ENCODE measurements around the gene STRIT1.
"Not testable (repeated sequence)": the region's sequence is repeated elsewhere in the genome, so short reads cannot be mapped to it uniquely, and the experiment has no call there.

The STRIT1 gene

DNA sequence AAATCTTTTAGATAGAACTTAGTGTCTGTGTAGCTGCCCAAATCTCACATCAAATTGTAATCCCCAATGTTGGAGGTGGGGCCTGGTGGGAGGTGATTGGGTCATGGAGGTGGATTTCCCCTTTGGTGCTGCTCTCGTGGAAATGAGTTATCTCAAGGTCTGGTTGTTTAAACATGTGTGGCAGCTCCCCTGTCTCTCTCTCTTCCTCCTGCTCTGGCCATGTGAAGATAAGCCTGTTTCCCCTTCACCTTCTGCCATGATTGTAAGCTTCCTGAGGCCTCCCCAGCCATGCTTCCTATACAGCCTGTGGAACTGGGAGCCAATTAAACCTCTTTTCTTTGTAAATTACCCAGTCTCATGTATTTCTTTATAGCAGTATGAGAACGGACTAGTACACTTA is 30.6 kb downstream of the STRIT1 start:
- not testable (repeated sequence) for DNase-seq

DNA sequence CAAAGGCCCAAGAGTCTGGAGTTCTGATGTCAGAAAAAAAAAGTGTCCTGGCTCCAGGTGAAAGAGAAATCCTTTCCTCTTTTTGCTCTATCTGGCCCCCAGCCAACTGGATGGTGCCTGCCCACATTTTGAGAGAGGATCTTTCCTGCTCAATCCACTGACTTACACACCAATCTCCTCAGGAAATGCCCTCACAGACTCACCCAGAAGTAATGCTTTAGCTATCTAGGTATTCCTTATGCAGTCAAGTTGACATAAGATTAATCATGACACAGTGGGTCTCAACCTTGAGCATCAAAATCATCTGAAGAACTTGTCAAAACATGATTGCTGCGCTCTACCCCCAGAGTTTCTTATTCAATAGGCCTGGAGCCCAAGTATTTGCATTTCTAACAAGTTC is 31.2 kb downstream of the STRIT1 start:
- DNase-seq = no peak

DNA sequence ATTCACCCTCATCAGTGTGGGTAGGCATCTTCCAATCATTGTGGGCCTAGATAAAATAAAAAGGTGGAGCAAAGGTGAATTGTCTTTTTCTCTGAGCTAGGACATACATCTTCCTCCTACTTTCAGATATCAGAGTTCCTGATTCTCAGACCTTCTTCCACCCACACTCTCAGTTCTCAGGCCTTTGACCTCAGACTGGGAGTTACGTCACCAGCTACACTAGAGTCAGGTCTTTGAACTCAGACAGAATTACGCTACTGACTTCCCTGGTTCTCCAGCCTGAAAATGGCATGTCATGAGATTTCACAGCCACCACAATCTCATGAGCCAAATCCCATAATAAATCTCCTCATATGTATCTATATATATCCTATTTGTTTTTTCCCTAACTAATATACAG is 39.0 kb downstream of the STRIT1 start:
- no peak for DNase-seq

DNA sequence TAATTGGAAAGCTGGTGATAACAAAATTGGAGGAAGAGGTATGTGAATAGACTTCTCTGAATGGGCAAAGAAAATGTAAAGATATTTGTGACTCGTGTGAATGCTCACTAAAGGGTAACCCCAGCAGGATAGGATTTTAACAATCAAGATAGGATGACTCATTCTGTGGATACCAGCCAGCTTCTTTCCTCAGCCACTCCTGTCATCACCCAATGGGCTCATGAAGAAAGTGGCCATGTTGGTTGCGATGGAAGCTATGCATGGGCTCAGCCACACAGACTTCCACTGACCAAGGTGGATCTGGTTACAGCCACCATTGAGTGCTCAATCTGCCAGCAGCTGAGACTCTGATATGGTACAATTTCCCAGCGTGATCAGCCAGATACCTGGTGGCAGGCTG is 40.9 kb downstream of the STRIT1 start:
- DNase-seq = no peak

DNA sequence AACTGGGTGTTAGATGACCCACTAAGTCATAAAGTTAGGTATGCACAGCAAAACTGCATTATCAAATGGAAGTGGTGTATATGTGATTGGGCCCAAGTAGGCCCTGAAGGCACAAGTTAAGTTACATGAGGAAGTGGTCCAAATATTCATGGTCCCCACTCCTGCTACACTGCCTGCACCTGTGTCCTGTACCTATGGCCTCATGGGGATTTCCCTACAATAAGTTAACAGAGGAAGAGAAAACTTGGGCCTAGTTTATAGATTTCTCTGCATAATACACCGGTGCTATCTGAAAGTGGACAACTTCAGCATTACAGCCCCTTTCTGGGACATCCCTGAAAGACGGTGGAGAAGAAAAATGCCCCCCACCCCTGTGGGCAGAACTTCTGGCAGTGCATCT is 41.5 kb downstream of the STRIT1 start:
- DNase-seq = no peak

DNA sequence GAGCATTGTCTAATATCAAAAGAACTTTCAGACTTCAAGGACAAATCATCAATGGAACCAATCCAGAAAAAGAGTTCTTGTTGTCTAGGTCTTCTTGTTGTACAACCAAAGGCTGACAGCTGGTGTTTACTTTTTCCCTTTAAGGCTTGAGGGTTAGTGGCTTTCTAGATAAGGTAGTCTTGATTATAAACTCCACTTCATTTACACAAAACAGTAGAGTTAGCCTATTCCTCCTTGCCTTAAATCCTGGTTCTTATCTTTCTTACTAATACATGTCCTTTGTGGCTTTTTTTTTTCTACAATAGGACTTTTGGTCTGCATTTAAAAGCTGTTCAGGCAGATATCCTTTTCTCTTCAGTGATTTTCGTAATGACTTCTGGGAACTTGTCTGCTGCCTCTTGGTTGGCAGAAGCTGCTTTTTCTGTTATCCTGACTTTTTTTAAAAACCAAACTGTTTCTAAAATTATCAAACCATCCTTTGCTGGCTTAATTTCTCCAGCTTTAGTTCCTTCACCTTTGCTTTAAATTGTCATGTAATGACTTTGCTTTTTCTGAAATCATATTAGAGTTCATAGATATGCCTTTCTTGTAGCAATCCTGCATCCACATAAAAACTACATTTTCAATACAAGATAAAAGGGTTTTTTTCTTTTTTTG is 44.8 kb downstream of the STRIT1 start:
- no peak for DNase-seq

DNA sequence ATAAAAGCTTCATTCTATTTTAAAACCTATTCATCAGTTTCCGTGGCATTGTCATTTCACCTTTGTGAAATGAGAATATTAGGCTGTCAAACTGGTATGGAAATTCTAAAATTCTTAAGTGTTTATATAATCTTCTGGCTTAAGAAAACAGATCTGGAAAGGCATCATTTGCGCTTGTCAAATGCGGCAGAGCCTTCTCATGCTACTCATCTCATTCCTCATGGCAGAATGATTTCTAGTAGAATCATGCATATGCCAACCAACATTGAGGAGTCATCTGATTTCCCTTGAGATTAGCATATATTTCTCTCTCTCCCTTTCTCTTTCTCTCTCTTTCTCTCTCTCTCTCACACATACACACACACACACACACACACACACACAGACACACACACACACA is 48.8 kb downstream of the STRIT1 start:
- no peak for DNase-seq

DNA sequence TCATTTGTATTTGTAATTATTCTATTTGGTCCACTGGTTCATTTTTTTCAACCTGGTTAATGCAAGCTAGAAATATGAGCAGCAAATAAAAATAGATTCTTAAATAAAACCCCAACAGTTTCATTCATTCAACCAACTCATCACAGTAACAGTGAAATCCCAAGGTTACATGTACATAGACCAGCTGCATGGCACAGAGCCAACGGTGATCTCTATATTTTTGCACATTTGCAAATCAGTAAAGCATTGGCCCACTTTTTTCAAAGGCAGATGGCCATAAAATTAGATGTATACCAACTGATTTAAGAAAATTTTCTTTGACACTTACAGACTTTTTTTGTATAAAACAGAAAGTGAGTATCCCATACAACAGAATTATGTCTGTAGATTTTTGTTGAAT is 49.3 kb downstream of the STRIT1 start:
- no peak for DNase-seq

DNA sequence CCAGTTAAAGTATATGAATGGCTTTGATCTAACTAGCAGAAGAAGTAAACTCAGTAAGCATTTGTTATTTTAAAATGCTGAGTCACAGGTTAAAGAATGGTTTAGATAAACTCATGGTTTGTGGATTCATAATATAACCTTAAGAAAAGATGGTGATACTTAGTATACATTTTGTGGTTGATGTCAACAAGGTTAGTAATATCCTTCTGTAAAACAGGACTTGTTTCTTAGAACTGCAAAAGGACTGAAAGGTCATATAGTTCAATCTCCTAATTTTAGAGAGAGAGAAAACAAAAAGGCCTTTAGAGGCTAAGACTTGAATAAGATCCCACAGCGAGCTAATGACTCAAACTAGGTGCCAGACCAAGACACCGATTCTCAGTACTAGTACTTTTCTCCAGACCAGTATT is 50.0 kb downstream of the STRIT1 start:
- DNase-seq = no peak

DNA sequence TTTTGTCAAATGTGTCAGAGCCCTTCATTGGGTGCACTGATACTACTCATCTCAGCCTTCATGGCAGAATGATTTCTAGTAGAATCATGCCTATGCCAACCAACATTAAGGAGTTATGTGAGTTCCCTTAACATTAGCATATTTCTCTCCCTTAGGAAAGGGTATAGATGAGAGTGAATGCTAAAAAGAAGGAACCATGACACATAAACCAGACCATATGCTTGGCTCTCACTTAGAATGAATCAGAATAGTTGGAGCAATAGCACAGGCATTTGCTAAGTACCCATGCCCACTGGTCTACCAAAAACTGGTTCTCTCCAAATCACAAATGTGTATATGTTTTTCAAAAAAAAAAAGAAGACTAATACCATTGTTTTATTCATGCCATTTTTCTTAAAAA is 51.1 kb downstream of the STRIT1 start:
- DNase-seq = no peak

DNA sequence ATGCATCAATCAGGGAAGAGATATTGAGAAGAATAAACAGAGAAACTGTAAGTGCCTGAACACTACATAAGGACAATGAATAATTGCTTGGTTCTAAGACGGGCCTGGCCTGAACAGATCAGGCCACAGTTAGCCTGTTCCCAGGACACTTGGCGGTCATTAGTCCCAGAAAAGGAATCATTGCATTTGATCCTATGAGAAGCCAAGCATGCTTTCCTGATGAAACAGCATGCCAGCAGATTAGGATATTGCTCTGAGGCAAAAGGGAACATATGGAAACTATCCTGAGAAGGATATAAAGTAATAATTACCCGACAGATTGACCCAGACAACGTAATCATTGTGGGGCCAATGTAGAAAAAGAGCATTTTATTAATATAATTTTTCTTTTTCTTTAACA is 51.9 kb downstream of the STRIT1 start:
- DNase-seq = peak; percentile 54
